Activated gamma-delta T cell treated with anti-CD3 and anti-CD28 coated beads, Interleukin-2, amount 50 U/mL, for 16 hours (primary cell): ENCODE results near the gene P3H4.
"Not testable (repeated sequence)": the region's sequence is repeated elsewhere in the genome, so short reads cannot be mapped to it uniquely, and the experiment has no call there.

Source experiments
- DNase-seq: peaks from one replicate; pipeline ENCODE4 v3.0.0-alpha.2; 2020; ENCODE audit warnings: low read depth

Gene P3H4

GRCh38 chr17:41792845-41793783 is 18.6 kb downstream of the P3H4 start:
- DNase-seq: no peak

DNA sequence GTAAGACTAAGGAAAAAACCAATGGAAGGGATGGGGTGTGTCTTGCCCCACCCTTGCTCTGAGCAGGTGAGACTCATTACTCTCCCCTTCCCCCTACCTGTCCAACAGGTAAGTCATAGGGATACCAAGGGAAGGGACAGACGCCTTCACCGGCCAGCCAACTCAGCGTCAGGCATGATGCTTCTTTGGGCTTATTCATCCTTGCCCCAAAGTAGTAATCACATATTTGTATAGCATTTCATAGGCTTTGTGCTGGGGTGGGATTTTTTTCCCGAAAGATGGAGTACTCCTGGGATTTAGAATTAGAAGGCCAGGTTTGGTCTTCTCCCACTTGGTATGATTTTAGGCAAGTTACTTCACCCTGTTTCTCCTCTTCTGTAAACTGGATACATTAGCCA is 24.7 kb downstream of the P3H4 start:
- DNase-seq: no peak

DNA sequence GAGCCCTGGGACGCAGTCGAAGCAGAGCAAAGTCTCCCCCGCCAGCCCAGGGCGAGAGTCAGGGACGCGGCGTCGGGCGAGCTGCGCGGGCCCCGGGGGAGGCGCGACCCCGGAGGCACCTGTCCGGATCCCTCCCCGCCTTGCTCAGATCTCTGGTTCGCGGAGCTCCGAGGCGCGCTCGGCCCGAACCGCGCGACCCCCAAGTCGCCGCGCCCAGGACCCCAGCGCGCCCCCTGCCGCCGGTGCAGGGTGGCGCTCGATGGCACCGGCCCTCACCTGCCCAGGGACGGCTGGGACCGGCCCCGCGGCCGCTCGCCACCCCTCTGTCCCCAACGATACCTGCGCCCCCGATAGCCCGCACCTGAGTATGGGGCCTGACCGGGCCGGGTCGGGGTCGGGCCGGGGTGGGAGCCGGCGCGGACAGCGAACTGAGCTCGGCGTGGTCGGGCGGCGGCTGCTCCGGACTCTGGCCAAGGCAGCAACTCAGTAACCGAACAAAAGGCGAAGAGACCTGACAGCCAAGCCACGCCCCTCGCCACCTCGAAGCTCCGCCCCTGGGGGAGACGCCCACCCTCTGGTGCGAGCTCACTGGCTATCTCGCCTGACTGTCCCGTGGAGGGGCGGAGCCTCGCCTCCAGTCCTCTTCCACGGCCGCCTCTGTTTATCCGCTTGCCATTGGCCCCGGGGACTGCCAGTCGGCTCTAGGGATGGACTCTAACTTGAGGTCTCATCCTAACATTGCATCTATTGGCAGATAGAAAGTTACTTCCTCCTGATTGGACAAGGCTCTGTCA is 25.3 kb downstream of the P3H4 start, which contains the start of gene JUP:
JUP (minus strand) TSS at position 485 of the 794 bp plus-strand sequence. CDS start 14,857 bp downstream, outside the sequence.
- DNase-seq: peak; percentile 78

DNA sequence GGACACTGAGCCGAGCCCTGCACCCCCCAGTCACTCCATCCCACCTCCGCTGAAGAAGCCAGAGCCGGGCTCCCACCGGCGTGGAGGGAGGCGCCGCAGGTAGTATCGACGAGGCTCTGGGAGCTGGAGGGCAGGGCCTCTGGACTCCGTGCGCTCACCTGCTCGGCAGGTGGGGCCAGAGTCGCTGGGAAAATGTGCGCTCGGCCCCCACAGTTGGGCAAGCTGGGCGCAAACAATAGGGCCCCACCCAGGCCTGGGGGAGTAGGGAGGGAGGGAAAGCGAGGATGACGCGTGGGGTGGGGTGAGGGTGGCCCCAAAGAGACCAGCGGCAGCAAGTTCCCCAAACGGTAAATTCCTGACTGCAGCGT is 25.9 kb downstream of the P3H4 start:
- no peak for DNase-seq

GRCh38 chr17:41785091-41785858 is 26.5 kb downstream of the P3H4 start:
- no peak for DNase-seq

DNA sequence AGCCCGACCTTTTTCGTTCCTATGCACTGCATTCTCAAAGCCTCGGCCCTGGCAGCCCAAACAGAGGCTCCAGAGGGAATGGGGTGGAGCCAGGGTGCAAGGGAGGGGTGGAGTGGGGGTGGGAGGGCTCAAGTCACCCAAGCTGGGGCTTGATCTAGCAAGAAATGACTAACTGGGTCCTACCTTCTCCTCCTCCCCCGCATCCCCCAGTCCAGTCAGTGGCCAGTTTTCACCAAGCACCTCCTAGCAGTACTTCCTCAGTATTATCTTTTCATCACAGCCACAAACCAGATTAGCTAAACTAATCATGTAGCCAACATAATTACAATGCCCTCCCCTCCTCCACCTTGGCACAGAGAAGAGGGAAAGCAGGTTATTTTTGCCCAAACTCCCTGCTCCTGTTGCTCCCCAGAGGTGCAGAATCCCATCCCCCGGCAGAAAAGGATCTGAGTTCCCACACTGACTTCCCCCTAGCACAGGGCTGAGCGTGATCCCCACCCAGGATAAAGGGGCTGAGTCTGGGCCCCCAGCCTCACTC is 27.5 kb downstream of the P3H4 start:
- DNase-seq: no peak

DNA sequence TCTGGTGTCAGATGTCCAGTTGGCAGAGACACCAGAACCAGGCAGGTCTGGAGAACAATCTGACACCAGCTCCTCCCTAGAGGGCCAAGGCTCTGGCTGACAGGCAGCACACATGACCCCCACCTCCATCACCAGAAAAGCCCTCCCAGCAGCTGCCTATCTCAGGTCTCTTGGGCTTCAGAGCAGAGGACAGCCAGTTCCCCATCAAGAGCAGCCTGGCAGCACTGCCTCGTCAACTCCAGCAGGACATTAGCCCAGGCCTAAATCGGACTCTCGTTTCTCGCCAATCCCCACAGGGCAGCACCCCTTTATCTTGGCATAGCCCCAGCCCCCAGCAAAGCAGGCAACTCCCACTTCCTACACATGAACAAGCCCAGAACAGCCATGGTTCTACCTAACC is 29.6 kb downstream of the P3H4 start:
- DNase-seq: no peak

DNA sequence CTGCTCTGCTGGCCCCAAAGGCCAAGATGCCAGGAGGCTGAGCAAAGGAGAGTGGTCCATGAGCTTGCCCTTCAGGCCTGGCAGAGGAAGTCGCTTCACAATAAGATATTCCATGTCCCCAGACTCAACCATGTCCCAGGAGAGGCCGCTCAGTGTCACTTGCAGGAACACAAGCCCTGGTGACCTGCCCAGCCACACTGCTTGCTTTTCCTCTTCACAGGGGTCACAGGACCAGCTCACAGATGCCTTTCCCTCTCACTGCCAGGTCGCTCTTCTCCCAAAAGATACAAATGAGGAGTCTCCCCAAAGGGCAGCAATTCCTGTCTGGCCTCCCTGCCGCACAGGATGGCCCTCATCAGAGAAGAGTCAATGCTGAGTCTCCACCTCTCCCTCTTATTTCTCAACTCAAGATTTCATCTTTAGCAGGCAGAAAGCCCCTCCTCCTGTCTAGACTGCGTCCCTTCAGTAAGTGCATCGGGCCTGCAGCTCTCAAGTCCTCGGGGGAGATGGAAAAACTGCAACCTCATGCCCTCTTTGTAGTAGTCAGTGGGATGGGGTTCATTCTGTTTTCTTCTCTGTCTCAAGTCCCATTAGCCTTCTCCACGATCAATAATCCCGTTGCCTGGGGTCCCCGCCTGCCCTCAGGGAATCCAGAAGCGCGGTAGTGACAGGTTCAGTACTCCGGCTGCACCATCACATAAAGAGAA is 30.2 kb downstream of the P3H4 start:
- DNase-seq: no peak

GRCh38 chr17:41779954-41780353 is 31.8 kb downstream of the P3H4 start:
- no peak for DNase-seq

GRCh38 chr17:41777574-41778188 is 34.1 kb downstream of the P3H4 start:
- DNase-seq: no peak

DNA sequence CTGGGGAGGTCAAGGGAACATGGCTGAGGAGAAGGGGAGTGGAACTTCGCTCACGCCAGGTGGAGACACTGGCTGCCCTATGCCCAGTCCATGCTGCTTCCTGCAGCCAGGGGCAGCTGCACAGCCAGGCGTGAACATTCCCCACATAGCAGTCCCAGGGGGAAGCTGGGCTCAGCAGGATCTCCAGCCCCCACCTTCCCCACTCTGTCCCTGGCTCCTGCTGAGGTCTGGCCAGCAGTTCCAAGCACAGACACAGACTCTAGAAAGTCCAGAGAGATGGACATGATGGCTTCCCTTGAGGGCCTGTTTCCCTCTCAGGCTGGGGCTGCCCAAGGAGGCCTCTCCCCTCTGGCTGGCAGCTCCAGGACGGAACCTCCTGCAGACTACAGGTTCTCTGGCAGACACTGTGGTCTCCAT is 34.6 kb downstream of the P3H4 start:
- no peak for DNase-seq

GRCh38 chr17:41776262-41776900 is 35.4 kb downstream of the P3H4 start:
- not testable (repeated sequence) for DNase-seq

GRCh38 chr17:41775394-41776226 is 36.1 kb downstream of the P3H4 start:
- no peak for DNase-seq

- DNase-seq: no peak
Observed at GRCh38 chr17:41773731-41774193, 38.0 kb downstream of the P3H4 start.

DNA sequence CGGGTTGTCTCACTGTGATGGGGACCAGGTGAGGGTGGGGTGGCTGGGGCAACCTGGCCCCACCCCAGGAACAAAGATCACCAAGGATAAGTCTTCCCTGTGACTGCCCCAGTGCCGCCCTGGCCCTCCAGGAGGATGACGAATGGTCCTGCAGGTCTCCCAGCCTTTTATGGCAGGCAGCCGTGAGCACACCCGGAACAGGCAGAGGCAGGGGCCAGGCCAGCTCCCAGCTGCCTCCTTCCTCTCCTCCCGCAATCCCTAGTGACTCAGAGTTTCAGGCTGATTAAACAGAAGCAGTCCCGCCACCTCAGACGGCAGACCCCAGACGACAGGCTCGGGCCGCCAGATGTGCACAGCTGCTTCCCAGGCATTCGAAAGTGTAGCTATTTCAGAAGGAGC is 38.6 kb downstream of the P3H4 start:
- no peak for DNase-seq

DNA sequence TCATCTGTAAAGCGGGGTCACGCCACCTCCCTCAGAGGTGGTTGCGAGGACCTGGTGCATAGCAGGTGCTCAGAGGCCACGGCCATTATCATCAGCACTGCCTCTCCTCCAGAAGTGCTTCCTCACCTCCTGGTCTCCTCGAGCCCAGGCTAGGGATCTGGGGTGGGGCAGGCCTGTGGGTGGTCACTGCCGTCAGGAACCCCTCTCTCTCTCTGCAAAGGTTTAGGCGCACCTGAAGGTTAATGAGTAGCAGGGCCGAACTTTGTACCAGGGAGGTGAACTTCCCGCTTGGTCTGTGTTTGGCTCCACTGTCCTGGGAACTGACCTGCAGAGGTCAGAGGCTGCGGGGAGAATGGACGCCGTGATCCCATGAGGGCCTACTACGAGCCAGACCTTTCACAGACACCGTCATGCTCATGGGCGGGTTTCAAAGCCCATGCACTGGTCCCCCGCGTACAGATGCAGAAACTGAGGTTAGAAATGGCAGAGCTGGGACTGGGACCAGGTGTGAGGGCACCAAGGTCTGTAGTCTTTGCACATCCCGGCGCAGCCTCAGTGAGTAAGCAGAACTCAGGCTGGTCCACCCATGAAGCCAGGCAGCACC is 39.1 kb downstream of the P3H4 start:
- DNase-seq: no peak

GRCh38 chr17:41772218-41772585 is 39.5 kb downstream of the P3H4 start:
- no peak for DNase-seq

DNA sequence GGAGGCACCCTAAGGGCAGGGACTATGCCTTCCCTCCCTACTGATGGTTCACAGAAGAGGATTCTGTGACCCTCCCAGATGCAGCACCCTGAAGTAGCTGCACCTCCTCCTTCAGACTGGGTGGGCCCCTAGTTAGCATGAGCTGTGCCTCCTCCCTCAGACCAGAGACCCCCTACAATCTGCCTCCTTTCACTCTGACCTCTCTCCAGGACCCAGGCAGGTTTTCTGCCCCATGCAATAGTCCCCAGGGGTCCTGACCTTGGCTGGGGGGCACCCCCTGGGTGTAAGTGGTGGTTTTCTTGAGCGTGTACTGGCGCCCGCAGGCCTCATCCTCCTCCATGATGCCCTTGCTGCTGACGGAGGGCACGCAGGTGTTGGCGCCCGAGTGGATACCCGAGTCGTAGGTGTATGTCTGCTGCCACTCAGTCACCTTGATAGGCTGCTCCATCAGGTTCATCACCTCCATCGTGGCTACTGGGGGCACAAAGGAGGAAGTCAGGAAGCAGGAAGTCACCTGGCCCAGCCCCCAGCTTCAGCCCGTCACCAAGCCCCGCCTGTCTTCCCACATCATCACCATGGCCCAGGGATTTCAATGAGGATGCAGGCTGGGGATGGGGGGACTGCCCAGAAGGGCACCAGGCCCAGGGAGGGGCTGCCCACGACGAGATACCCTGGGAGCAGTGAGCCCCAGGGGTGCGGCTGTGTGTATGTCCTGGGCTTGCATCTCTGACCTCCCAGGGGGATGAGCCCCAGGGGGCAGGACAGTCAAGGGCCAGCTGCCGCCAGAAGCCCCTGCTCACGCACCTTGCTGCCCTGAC is 40.2 kb downstream of the P3H4 start:
- DNase-seq: no peak
